ENCODE measurements around the gene ASB1.

ASB1 gene

GRCh38 chr2:238473523-238473922 is 46.8 kb downstream of the ASB1 start:
- Histone ChIP-seq H3K27ac (replicated peaks) (no peak overlapping the region), H3K27me3 (ENCODE audit: insufficient read depth, poor library complexity, severe bottlenecking) (no peaks in the 10 kb centered on the region), H3K4me3 (replicated peaks; ENCODE audit: insufficient read depth, low read length) (no peak overlapping the region)
- TF ChIP-seq, protein P1, sequence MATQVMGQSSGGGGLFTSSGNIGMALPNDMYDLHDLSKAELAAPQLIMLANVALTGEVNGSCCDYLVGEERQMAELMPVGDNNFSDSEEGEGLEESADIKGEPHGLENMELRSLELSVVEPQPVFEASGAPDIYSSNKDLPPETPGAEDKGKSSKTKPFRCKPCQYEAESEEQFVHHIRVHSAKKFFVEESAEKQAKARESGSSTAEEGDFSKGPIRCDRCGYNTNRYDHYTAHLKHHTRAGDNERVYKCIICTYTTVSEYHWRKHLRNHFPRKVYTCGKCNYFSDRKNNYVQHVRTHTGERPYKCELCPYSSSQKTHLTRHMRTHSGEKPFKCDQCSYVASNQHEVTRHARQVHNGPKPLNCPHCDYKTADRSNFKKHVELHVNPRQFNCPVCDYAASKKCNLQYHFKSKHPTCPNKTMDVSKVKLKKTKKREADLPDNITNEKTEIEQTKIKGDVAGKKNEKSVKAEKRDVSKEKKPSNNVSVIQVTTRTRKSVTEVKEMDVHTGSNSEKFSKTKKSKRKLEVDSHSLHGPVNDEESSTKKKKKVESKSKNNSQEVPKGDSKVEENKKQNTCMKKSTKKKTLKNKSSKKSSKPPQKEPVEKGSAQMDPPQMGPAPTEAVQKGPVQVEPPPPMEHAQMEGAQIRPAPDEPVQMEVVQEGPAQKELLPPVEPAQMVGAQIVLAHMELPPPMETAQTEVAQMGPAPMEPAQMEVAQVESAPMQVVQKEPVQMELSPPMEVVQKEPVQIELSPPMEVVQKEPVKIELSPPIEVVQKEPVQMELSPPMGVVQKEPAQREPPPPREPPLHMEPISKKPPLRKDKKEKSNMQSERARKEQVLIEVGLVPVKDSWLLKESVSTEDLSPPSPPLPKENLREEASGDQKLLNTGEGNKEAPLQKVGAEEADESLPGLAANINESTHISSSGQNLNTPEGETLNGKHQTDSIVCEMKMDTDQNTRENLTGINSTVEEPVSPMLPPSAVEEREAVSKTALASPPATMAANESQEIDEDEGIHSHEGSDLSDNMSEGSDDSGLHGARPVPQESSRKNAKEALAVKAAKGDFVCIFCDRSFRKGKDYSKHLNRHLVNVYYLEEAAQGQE (IDR thresholded peaks at IDR 0.05; ENCODE audit: insufficient replicate concordance, low read depth), result no peak
- TF ChIP-seq GABPA (IDR thresholded peaks at IDR 0.05; ENCODE audit: low read depth) (no peak), POLR2AphosphoS5 (IDR thresholded peaks at IDR 0.05; ENCODE audit: low read depth) (no peak), SPI1 (IDR thresholded peaks at IDR 0.05; ENCODE audit: borderline replicate concordance, low read depth) (no peak)
- TF ChIP-seq, protein P2, sequence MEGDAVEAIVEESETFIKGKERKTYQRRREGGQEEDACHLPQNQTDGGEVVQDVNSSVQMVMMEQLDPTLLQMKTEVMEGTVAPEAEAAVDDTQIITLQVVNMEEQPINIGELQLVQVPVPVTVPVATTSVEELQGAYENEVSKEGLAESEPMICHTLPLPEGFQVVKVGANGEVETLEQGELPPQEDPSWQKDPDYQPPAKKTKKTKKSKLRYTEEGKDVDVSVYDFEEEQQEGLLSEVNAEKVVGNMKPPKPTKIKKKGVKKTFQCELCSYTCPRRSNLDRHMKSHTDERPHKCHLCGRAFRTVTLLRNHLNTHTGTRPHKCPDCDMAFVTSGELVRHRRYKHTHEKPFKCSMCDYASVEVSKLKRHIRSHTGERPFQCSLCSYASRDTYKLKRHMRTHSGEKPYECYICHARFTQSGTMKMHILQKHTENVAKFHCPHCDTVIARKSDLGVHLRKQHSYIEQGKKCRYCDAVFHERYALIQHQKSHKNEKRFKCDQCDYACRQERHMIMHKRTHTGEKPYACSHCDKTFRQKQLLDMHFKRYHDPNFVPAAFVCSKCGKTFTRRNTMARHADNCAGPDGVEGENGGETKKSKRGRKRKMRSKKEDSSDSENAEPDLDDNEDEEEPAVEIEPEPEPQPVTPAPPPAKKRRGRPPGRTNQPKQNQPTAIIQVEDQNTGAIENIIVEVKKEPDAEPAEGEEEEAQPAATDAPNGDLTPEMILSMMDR (IDR thresholded peaks at IDR 0.05; ENCODE audit: insufficient read depth, low read length), result no peak
- no peak for DNase-seq (ENCODE audit: low read depth in 1 of 2, low spot score in 1 of 2)

DNA sequence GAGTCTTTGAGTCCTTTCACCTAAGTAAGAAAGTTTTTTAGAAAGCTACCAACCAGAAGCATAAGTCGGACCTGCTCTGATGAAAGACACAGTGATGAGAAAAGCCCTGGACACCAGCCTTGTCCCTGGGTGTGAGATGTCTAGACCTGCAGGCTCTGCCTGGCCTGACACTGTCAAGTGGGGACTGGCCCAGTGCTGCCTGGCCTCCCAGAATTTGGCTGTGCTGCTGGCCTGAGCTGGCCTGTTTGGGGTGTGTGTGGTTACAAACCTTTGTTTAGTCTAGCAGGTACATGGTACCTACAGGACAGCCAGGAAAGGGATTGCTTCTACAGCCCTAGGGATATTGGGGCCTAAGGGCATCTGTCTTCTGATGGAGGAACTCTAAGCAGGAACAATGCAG is 48.3 kb downstream of the ASB1 start:
- no peak for DNase-seq (ENCODE audit: low read depth in 1 of 2, low spot score in 1 of 2)
- H3K27ac ChIP-seq (replicated peaks), result no peak overlapping the region
- no peak overlapping the region for H3K4me3 ChIP-seq (replicated peaks; ENCODE audit: insufficient read depth, low read length)
- TF ChIP-seq, protein P1 (IDR thresholded peaks at IDR 0.05; ENCODE audit: insufficient replicate concordance, low read depth), result no peak
- TF ChIP-seq SPI1 (IDR thresholded peaks at IDR 0.05; ENCODE audit: borderline replicate concordance, low read depth), result no peak
- TF ChIP-seq GABPA (IDR thresholded peaks at IDR 0.05; ENCODE audit: low read depth), result no peak
- no peak for TF ChIP-seq POLR2AphosphoS5 (IDR thresholded peaks at IDR 0.05; ENCODE audit: low read depth)
- TF ChIP-seq, protein P2 (IDR thresholded peaks at IDR 0.05; ENCODE audit: insufficient read depth, low read length), result no peak
- no peaks in the 10 kb centered on the region for H3K27me3 ChIP-seq (ENCODE audit: insufficient read depth, poor library complexity, severe bottlenecking)

DNA sequence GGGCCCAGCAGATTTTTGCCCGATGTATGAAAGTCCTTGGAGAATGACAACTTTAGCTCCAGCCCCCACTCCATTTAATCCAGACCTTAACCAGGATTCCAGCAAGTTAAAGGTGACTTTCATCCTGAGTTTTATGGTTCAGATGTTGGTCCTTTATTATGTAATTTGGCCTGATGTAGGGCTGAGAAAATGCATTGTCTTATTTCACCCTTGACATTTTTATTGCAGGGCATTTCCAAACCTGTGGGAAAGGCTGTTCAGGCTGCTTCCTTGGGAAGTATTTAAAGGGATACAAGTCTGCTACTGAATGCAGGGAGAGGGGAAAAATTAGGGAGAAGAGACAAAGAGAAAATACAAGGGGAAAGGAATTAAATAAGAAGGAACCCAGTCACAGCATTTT is 48.8 kb downstream of the ASB1 start:
- no peaks in the 10 kb centered on the region for H3K27me3 ChIP-seq (ENCODE audit: insufficient read depth, poor library complexity, severe bottlenecking)
- DNase-seq (ENCODE audit: low read depth in 1 of 2, low spot score in 1 of 2), result no peak
- H3K27ac ChIP-seq (replicated peaks), result no peak overlapping the region
- TF ChIP-seq SPI1 (IDR thresholded peaks at IDR 0.05; ENCODE audit: borderline replicate concordance, low read depth), result no peak
- TF ChIP-seq, protein P1 (IDR thresholded peaks at IDR 0.05; ENCODE audit: insufficient replicate concordance, low read depth), result no peak
- TF ChIP-seq, protein P2 (IDR thresholded peaks at IDR 0.05; ENCODE audit: insufficient read depth, low read length), result no peak
- TF ChIP-seq GABPA (IDR thresholded peaks at IDR 0.05; ENCODE audit: low read depth), result no peak
- TF ChIP-seq POLR2AphosphoS5 (IDR thresholded peaks at IDR 0.05; ENCODE audit: low read depth), result no peak
- H3K4me3 ChIP-seq (replicated peaks; ENCODE audit: insufficient read depth, low read length), result no peak overlapping the region

Data from HL-60 (cell line).